HepG2 (cell line): Measurements from ENCODE around the gene PIAS1.

Experiments
- BHLHE40 ChIP-seq: IDR thresholded peaks from 2 replicates; pipeline ENCODE4 v1.6.1; 2011; ENCODE audit warnings: low read length, improper control_type of control experiment
- REXO4 ChIP-seq: sonication (generic); formaldehyde crosslinking; IDR thresholded peaks from 2 replicates; pipeline ENCODE4 v1.8.0; 2022; ENCODE audit warnings: missing genetic modification reagents, mild to moderate bottlenecking, borderline replicate concordance
- TGIF2 ChIP-seq: IDR thresholded peaks from 2 replicates; pipeline ENCODE4 v1.6.1; 2016; ENCODE audit warnings: control low read depth, missing compliant biosample characterization
- ZNF740 ChIP-seq: sonication (generic); formaldehyde crosslinking; IDR thresholded peaks from 2 replicates; pipeline ENCODE4 v1.4.0; 2020; ENCODE audit warnings: missing genetic modification reagents

DNA sequence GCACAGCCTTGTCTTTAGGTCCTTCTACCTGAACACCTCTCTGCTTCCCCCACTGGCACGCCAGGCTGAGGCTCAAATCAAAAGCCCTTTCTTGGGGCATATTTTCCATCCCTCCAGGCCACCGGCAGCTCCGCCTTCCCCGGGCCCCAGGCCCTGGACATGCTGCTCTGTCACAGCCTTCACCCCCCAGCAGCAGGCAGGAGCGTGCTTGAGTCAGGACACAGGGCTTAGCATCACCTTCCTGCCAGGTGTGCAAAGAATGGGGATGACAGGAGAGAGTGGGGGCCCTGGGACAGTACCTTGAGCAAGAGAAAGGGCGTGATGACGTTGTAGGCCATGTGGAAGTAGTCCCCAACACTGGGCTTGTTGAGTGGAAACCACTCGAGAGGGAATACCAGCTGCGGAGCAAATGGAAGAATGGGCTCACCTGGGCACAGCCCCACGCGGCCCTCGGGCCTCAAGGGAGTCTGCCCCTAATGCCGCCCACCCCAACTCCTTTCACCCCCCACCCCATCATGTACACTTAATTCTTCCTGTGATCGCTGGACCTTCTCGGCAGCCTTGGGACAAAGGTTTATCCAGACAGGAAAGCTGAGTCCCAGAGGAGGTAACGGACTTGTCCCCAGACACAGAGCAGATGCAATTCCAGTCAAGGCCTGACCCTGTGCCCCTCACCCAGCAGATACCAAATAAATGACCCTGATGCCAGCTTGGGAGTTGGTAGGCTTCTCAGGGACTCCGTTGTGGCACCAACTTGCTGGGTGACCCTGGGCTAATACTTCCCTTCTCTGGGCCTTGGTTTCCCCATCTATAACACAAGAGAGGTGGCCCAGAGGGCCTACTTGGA, 160.1 kb downstream of the PIAS1 start:
- TF ChIP-seq ZNF740 (CRISPR knock-in tag) = no peak
- no peak for TF ChIP-seq BHLHE40
- no peak for TF ChIP-seq REXO4 (CRISPR knock-in tag)
- TF ChIP-seq TGIF2 (CRISPR knock-in tag) = no peak
